SU-DHL-6 (cell line): ENCODE data around the gene CLN6.

Experiments
- EZH2phosphoT487 ChIP-seq: fragments of 200-600 bp; sonication (generic), shearing (Covaris generic); conservative IDR thresholded peaks from 2 replicates; pipeline ENCODE4 v1.6.1; 2018; ENCODE audit warnings: mild to moderate bottlenecking, antibody characterized with exemption, low read length, moderate library complexity, mixed read lengths
- TF ChIP-seq, protein P1 (sequence below): fragments of 200-600 bp; sonication (generic); IDR thresholded peaks from one replicate; pipeline ENCODE4 v1.5.1; 2017; ENCODE audit warnings: antibody characterized with exemption, mild to moderate bottlenecking, low read length, moderate library complexity; ENCODE audit not compliant: insufficient read depth, poor library complexity, severe bottlenecking

DNA sequence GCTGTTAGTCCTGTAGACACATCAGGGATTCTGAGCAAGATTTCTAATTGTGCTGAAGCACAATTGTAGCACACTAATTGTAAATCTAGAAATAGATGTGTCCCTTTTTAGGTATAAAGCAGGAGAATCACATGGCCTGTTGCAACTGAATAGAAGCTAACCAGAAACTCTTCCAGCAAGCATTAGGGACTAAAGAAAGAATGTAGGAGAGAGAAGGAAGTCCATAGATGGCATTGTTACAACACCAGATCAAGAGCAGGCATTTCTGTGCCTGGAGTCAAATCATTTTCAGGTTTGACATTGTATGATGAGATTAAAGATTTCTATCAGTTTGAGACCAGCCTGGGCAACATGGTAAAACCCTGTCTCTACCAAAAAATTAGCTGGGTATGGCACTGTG lies 51.8 kb downstream of the CLN6 start:
- no peak for TF ChIP-seq EZH2phosphoT487
- TF ChIP-seq, protein P1, sequence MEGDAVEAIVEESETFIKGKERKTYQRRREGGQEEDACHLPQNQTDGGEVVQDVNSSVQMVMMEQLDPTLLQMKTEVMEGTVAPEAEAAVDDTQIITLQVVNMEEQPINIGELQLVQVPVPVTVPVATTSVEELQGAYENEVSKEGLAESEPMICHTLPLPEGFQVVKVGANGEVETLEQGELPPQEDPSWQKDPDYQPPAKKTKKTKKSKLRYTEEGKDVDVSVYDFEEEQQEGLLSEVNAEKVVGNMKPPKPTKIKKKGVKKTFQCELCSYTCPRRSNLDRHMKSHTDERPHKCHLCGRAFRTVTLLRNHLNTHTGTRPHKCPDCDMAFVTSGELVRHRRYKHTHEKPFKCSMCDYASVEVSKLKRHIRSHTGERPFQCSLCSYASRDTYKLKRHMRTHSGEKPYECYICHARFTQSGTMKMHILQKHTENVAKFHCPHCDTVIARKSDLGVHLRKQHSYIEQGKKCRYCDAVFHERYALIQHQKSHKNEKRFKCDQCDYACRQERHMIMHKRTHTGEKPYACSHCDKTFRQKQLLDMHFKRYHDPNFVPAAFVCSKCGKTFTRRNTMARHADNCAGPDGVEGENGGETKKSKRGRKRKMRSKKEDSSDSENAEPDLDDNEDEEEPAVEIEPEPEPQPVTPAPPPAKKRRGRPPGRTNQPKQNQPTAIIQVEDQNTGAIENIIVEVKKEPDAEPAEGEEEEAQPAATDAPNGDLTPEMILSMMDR, result no peak
